GM19455 (cell line): ENCODE data around the gene C19orf12.

Experiments
- ATAC-seq: cut with Tn5 transposase; IDR thresholded peaks from one replicate; pipeline ENCODE4 v1.9.1; 2021; ENCODE audit not compliant: unreplicated experiment

Gene C19orf12

DNA sequence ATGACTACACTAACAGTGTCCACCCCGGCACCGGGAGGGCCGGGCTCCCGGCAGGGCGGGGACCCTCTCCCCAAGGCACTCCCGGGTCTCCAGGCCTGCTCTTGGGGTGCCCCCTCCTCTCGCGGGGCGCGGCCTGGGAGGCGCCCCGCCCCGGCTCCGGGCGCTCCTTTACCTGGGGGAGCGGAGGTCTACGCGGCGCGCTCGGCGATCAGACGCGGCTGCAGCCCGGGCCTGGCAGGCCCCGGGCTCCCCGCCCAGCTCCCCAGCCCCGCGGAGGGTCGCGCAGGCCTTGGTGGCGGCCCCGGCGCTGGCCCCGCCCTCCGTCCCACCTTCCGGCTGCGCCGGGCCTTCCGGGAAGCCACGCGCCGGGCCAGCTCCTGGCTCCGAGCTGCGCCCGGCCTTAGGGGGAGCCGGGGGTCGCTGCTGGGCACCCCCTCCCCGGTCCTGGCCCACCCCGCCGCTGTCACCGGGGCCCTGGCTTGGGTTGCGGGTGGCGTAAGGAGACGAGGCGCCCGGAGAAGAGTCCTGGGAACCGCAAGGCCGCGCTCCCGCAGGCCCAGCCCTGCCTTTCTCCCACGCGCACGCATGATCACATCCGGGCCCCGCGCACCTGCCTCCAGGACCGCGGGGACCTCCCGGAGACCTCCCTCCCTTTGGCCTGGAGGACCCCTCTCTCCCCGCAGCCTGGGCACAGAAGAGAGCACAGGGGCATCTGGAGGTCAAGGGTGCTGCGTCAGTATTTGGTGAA, at the start of gene C19orf12:
TSS of gene C19orf12 (minus strand) at position 309 of the 748 bp plus-strand sequence. CDS start 6,848 bp downstream, outside the sequence.
- peak; percentile 65 for ATAC-seq

DNA sequence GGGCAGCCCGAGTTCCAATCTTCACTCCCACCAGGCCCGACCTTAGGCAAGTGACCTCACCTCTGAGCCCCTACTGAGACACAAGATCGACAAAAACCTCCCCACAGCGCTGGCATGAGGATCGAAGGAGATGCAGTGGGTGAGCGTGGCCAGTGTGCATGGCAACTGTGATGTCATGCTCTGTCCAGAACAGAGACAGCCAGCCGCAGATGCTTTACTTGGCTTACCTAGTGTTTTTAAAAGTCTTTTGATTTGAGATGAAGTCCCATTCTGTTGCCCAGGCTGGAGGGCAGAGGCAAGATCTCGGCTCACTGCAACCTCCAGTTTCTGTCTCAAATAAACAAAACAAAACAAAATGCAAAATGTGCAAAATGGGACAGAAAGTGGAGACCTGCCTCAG, 49.3 kb upstream of the C19orf12 start:
- ATAC-seq = no peak

DNA sequence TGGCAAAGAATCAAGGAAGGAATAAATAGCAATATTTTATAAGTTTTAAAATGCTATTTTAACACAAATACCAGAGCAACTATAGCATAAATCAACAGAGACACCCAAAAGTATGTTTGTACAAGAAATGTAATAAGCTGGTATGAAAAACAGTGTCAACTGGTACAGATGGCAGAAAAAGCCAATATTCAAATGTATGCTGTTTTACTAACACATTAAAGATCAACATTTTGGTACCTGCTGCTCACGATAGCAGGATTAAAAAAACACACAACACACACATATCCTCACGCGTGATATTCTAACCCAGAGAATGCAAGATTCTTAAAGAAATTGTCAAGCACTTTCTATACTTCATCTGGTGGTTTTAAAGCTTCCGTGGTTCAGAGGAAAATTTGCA, 48.1 kb upstream of the C19orf12 start:
- ATAC-seq = no peak

DNA sequence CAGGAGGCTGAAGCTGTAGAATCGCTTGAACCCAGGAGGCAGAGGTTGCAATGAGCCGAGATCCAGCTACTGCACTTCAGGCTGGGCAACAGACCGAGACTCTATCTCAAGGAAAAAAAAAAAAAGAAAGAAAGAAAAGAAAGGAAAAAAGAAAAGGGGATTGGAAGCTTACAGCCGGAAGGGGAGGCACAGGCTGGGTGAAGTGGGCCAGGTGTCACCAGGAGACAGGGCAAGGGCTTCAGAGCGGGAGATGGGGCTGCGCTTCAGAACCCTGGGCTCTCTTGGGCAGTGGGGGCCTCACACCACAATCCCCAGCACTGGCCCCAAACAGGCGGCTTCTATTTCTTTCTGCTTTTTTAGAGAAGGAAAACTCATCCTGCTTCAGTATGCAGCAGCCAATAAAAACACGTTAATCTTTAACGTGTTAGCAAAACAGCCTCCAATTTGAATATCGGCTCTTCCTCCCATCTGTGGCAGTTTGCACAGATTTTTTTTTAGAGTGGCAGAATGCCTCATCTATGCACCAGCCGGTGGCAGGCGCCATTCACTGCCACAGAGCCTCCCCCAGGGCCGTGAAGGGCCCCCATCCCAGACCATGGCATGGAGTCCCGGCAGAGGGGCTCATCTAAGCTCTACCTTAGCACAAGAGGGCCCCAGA, 46.6 kb upstream of the C19orf12 start:
- ATAC-seq = no peak

DNA sequence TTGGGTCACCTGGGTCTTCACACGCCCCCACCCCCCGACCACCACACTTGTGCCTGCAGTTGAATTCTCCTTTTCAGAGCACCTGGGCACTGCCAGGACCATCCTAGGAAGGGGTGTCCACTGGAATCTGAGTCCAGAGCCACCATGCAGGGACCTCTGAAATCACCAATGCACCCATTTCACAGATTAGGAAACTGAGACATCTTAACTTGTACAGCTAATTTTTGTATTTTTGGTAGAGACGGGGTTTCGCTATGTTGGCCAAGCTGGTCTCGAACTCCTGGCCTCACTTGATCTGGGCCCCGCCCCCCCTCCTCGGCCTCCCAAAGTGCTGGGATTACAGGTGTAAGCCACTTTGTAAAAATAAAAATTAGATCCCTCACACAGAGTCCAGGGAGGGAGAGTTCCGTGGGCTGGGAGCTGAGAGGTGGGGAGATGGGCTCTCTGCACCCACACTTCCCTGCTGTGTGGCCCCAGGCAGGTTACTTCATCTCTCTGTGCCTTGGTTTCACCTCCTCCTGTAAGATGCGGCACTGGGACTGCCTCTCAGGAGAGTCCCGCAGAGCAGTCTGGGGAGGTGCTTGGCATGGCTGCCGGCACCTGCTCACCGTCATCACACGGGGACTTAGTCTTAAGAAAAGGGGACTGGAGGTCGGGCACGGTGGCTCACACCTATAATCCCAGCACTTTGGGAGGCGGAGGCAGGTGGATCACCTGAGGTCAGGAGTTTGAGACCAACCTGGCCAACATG, 45.9 kb upstream of the C19orf12 start:
- no peak for ATAC-seq

DNA sequence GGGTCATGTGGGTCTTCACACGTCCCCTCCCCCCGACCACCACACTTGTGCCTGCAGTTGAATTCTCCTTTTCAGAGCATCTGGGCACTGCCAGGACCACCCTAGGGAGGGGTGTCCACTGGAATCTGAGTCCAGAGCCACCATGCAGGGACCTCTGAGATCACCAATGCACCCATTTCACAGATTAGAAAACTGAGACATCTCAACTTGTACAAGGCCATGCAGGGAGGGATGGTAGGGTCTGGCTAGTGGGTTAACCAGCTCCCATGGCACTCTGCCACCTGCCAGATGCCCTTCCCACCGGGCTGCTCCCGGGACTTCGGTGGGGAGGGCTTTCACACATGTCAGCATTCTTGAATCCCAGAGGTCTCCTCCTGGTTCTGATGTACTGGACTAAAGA, 44.3 kb upstream of the C19orf12 start:
- no peak for ATAC-seq

DNA sequence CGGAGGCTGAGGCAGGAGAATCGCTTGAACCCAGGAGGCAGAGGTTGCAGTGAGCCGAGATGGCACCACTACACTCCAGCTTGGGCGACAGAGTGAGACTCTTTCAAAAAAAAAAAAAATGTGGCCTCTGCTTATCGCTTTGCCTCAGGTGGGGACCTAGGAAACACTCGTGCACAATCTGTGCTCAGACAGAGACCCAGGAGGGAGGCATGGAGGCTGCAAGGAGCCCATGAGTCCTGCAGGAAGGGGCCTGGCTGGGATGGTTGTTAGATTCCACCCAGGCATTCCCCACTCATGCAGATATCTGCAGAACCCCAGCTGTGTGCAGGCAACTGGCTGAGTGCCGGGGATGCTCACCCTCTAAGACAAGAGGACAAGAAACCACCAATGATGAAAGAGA, 43.8 kb upstream of the C19orf12 start:
- ATAC-seq = no peak

DNA sequence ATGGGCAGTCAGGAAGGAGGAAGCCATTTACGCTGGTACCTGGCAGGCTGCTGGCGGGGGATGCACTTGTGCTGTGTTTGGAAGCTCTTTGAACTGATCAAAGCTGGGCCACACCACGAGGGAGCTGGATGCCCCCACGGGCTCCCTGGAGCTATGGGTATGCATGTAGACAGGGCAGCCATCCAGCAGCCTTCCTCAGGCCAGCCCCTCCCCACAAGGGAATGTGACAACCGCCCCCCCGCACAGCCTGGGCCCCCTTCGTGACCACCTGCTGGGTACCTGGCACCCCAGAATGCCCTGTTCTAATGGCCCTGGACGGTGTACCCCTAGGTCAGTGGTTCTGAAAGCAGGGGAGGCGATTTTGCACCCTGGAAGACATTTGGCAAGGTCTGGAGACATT, 42.5 kb upstream of the C19orf12 start:
- no peak for ATAC-seq

DNA sequence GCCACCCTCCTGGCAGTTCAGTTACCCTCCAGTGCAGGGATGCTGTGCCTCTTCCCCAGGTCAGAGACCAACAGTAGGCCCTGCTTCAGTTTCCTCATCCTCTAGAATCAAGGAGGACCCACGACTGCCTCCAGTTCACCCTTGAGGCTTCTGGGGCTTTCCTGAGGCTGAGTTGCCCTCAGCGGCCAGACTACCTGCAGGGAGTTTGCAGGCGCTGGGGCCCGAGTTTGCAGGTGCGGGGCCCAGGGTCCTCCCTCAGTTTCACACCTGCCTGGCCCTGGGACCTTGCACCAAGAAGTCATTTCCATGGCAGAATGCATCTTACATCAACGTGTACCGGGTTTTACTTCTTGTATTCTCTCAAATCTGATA, 38.9 kb upstream of the C19orf12 start:
- ATAC-seq = no peak

DNA sequence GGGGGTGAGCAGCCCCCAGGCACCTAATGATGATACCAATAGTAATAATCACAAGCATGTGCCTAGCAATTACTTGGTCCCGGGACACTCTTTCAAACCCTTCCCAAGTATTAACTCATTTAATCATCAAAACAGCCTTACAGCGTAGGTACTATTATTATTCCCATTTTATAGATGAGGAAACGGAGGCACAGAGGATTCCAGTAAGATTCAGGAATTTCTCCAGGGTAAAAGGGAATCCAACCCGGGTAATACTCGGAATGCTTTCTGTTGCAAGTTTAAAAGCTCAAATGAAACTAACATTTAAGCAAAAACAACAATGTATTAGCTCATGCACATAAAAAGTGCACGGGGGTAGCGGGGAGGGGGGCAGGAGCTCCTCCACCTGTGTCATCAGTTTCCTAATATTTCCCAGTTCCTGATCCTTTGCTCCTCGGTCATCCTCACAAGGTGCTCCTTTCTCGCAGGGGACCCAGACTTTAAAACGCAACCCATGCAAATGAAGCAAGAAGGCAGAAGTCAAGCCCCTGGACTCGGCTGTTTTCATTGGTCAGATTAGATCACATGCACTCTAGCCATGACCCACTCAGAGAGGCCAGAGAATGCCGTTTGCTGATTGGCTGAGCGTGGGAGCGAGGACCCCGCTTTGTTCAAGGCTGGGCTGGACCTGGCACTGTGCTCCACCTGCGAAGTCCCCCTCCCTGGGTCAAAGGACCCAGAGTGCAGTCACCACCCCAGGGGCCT, 38.3 kb upstream of the C19orf12 start:
- ATAC-seq = no peak

DNA sequence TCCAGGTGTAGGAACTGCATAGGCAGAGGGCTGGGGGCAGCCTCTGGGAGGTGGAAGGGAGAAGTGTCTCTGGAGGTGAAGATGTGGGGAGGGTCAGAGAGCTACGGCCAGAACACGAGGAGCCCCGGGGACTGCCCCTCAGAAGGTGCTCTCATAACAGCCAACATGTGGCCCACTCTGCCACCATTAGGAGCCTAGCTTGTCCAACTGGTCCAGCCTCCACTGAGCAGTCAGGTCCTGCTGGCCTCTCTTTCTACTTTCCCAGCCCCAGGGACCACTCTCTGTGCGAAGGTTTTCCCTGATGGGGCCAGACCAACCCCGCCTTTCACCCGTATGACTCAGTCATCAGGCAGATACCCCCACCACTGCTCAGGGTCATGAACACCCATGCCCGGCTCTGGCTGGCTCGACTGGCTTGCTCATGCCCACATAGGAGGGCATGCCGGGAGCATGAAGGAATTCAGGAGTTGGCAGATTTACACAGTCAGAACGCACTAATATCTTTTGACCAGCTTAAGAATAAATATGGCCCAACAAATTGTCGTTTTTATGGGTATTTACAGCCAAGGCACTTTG, 37.5 kb upstream of the C19orf12 start:
- ATAC-seq = no peak

DNA sequence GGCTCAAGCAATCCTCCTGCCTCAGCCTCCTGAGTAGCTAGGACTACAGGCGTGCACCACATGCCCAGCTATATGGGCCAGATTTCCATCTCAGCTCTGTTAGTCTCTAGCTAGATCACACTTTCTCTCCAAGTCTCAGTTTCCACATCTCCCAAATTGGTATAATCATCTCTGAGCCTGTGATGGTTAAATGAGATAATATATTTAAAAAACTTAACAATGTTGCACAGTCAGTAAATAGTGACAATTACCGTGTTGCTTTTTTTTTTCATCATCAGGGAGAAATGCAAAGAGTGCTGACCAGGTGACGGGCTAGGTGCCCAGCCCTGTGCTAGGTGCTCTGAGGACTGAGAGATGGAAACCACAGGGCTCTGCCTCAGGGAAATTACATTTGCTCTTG, 36.9 kb upstream of the C19orf12 start:
- ATAC-seq = no peak

DNA sequence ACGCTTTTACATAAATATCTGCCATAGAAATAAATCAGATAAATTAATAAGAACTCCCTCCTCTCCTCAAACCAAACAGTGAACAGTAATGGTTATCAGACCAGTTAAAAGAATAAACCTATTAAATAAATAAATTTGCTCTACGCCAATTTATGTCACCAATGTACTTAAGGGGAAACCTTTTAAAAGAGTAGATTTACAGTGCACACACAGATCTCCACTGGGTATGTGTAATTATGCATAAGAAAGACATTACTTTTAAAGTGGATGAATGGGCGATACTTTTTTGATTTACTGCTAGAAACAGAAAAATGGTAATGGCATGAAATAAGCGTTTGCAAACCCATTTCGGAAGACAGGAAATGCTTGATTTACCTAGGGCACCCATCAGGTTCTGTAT, 34.9 kb upstream of the C19orf12 start:
- ATAC-seq = no peak

DNA sequence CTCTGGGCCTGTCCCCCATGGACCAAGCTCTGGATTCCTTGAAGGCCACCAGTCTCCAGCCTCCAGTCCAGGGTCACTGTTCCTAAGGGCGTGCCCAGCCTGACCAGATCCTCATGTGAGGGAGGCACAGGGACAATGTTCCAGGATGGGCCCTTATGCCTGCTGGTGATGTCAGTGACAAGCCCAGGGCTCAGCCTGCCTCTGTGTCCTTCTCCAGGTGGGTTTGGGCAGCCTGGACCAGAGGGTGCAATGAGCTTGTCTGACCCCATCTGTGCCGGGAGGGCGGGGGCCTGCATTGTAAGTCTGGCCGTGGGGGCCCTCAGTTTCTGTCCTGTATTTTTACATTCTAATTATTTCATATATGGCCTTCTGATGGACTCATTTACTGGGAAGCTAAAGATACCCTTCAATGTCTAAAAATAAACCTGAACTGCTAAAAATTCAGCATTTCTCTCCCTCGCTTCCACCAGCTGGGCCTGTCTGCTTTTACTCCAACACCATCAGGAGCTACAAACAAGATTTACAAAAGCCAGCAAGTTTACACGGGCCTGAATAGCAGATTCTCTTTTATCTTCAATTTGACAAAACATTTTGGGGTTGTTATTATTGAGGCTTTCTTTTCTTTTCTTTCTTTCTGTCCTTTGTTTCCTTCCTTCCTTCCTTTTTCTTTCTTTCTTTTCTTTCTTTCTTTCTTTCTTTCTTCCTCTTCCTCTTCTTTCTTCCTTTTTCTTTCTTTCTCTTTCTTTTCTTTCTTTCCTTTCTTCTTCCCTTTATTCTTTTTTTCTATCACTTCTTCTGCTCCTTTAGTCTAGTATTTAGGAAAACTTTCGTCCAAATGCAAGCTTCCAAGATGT, 34.2 kb upstream of the C19orf12 start:
- ATAC-seq = no peak

DNA sequence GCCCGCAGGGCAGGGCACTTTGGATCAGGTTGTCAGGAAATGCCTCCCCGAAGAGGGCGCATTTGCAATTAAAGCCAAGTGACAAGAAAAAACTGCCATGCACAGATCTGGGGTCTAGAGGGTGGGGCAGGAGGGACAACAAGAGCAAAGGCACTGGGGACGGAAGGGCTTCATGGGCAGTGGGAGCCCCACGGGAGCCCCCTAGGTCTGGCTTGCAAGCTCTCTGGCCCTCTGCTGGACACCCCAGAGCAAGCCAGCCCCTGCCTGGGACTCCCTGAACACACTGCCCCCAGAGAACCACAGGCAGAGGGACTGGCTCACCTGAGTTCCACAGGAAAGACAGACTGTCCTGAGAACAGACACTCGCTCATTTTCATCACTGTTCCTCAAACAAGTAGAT, 30.2 kb upstream of the C19orf12 start:
- no peak for ATAC-seq

DNA sequence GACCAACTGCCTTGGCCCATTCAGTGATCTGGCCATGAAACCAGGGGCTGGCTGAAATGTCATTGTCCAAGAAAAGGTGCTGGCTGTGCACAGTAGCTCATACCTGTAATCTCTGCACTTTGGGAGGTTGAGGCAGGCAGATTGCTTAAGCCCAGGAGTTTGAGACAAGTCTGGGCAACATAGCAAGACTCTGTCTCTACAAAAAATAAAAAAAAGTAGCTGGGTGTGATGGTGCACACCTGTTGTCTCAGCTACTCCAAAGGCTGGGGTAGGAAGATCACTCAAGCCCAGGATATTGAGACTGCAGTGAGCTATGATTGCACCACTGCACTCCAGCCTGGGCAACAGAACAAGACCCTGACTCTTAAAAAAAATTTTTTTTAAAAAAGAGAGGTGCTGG, 28.6 kb upstream of the C19orf12 start:
- ATAC-seq = no peak

DNA sequence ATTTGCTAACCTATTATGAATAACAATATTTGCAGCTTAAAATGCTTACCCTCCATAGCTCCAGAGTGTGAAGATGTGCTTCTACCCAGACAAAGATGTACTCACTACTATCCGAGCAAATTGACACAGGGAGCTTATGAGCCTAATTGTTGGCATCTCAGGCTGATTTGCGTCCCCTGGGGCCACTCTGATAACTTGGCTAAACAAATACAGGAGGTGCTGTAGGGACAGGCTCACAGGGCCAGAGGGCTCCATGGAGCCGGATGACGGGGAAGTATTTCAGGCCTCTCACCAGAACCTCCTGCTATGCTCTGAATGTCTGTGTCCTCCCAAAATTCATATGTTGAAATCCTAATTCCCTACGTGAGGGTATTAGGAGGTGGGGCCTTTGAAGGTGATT, 26.7 kb upstream of the C19orf12 start:
- no peak for ATAC-seq

DNA sequence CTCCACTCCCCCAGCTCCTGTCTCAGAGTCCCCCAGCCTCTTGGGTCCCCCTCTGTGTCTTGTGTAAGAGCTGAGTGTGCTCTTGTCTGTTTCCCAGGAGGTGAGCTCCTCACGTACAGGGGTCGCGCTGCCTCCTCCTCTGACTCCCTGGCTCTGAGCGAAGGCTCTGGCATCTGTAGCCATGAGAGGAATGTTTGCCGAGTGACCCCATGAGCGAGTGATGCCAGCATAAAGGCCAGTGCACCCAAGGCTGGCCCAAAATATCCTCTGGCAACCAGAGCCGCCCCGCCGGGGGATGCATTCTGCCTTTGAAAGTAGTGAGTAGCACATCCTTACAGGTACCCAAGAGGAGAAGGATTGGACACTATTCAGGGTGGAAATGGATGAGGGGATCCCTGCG, 26.2 kb upstream of the C19orf12 start:
- ATAC-seq = no peak

DNA sequence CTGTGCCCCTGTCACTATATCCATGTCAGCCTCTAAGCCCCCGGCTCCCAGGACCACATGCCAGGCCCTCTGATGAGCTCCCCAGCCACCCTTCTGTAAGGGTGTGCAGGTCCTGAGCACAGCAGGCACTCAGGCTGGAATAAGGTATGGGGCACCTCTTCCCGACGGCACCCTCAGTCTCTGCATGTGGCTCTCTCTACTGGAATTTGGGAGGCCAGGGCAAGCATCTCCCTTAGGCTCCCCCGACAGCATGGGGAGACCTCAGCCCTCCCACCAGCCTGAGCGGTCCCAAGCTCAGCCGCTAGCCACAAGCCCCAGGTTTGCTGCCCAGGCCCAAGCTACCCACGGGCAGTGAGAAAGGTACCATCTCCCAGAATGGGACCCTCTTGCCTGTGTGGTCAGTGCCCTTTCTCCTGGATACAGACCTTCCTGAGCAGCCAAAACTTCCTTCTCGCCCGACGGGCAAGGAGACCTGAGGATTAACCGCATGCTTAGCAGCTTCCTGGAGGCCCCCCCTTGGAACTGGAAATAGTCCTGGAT, 22.5 kb upstream of the C19orf12 start:
- ATAC-seq = no peak

DNA sequence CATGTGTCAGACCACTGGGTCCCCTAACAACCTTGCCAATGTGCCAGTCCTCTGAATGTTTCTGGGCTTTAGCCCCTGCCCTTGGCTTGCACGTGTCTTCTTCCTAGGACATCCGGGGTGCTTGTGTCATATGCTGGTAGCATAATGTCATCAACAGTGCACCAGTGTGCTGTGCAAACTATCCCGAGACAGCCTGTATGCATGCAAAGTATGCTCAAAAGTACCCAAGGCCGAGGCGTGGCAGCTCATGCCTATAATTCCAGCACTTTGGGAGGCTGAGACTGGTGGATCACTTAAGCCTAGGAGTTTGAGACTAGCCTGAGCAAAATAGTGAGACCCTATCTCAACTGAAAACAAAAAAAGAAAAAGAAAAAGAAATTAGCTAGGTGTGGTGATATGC, 20.8 kb upstream of the C19orf12 start:
- no peak for ATAC-seq
